Left ventricle myocardium superior (tissue), 1 donor: ENCODE data around the gene CENPU. TPM values are rescaled to one million over a fixed set of nuclear protein-coding genes. Genes with fewer than 3 reads are reported as not detected.
"Not testable (repeated sequence)": the region's sequence is repeated elsewhere in the genome, so short reads cannot be mapped to it uniquely, and the experiment has no call there.

Experiments used
- ATAC-seq: fragments of 200-7000 bp; cut with Tn5 transposase; one replicate; pipeline ENCODE4 v1.9.1; 2020; ENCODE audit warnings: mild to moderate bottlenecking, moderate library complexity
- DNase-seq: peaks from one replicate; pipeline ENCODE4 v3.0.0-alpha.2; 2020
- intact Hi-C: fragments of 100-400 bp; cut with micrococcal nuclease; formaldehyde crosslinking; loops from one replicate; pipeline ENCODE4 v1.11.0; 2022
- total RNA-seq: library from RNA; stranded (reverse); fragmentation: NEBNext Ultra II Directional; extraction: Animal tissue kit (Norgen Biotek cat#: 25700); gene quantifications from one replicate; pipeline ENCODE4 v1.2.1, GENCODE V29; 2021
- donor health status: DM: no; HTN: yes; CAD: no; lungs with severe emphysema.

CENPU gene
- total RNA-seq, 1 donor from 2014 or later: 1.5 TPM

- DNase-seq (peak; percentile 46), ATAC-seq (peak; percentile 43)
- intact Hi-C loops: no loop called here
Observed at GRCh38 chr4:184755278-184755677, 21.4 kb upstream of the CENPU start.

GRCh38 chr4:184752496-184753275 lies 18.8 kb upstream of the CENPU start:
- ATAC-seq: peak; percentile 4
- intact Hi-C loops: no loop called here
- no peak for DNase-seq

GRCh38 chr4:184751585-184751956 lies 17.7 kb upstream of the CENPU start:
- intact Hi-C loops: no loop called here
- ATAC-seq: no peak
- no peak for DNase-seq

- intact Hi-C loops: no loop called here
- DNase-seq (no peak), ATAC-seq (peak; percentile 3)
Observed at GRCh38 chr4:184750926-184751584, 17.2 kb upstream of the CENPU start.

- intact Hi-C loops: loop anchor here (5.0 to 10.0 kb wide), 2 partner anchors 64 to 237 kb away; no protein-coding TSS in a partner anchor
- ATAC-seq (peak; percentile 66), DNase-seq (peak; percentile 77)
Observed at GRCh38 chr4:184748251-184748652, 14.4 kb upstream of the CENPU start.

- DNase-seq (peak; percentile 59), ATAC-seq (peak; percentile 48)
- intact Hi-C loops: loop anchor here (5.0 to 10.0 kb wide), 2 partner anchors 65 to 238 kb away; no protein-coding TSS in a partner anchor
Observed at GRCh38 chr4:184747034-184747830, 13.3 kb upstream of the CENPU start.

- intact Hi-C loops: loop anchor here (5.0 to 10.0 kb wide), 2 partner anchors 66 to 239 kb away; no protein-coding TSS in a partner anchor
- peak; percentile 83 for ATAC-seq
- DNase-seq: peak; percentile 68
Observed at GRCh38 chr4:184745831-184746795, 12.2 kb upstream of the CENPU start.

GRCh38 chr4:184744236-184744635 lies 10.3 kb upstream of the CENPU start:
- DNase-seq: no peak

GRCh38 chr4:184743650-184744049 lies 9.8 kb upstream of the CENPU start:
- intact Hi-C loops: loop anchor here (10.0 kb wide), 1 partner anchor 241 kb away; no protein-coding TSS in a partner anchor
- no peak for DNase-seq
- ATAC-seq: no peak

More at GRCh38 chr4:184744236-184744635, 10.3 kb upstream of the CENPU start:
- ATAC-seq: no peak
- intact Hi-C loops: loop anchor here (10.0 kb wide), 1 partner anchor 241 kb away; no protein-coding TSS in a partner anchor

- intact Hi-C loops: loop anchor here (10.0 kb wide), 1 partner anchor 243 kb away; no protein-coding TSS in a partner anchor
- ATAC-seq: not testable (repeated sequence)
Observed at GRCh38 chr4:184741651-184742050, 7.8 kb upstream of the CENPU start.

GRCh38 chr4:184740980-184741391 lies 7.1 kb upstream of the CENPU start:
- no peak for DNase-seq
- intact Hi-C loops: loop anchor here (10.0 kb wide), 1 partner anchor 244 kb away; no protein-coding TSS in a partner anchor
- ATAC-seq: no peak

More at GRCh38 chr4:184741651-184742050, 7.8 kb upstream of the CENPU start:
- not testable (repeated sequence) for DNase-seq

GRCh38 chr4:184739575-184739974 lies 5.7 kb upstream of the CENPU start:
- intact Hi-C loops, ATAC-seq, DNase-seq: not testable (repeated sequence)

GRCh38 chr4:184734758-184735157 lies 862 bp upstream of the CENPU start:
- DNase-seq: no peak
- no peak for ATAC-seq
- intact Hi-C loops: no loop called here

GRCh38 chr4:184732126-184732525 lies 1.8 kb downstream of the CENPU start:
- intact Hi-C loops: no loop called here
- DNase-seq (no peak), ATAC-seq (no peak)

GRCh38 chr4:184731056-184731455 lies 2.8 kb downstream of the CENPU start:
- DNase-seq (no peak), ATAC-seq (no peak)
- intact Hi-C loops: no loop called here

- ATAC-seq: no peak
- no peak for DNase-seq
- intact Hi-C loops: no loop called here
Observed at GRCh38 chr4:184729946-184730345, 4.0 kb downstream of the CENPU start.

- DNase-seq: no peak
- intact Hi-C loops: no loop called here
- ATAC-seq: no peak
Observed at GRCh38 chr4:184728858-184729257, 5.0 kb downstream of the CENPU start.

GRCh38 chr4:184727430-184727829 lies 6.5 kb downstream of the CENPU start:
- DNase-seq: no peak
- ATAC-seq: no peak
- intact Hi-C loops: no loop called here
